DND-41 (cell line): ENCODE data around the gene MARS1.

ENCODE experiments used
- EZH2 ChIP-seq: IDR thresholded peaks from 3 replicates; pipeline ENCODE4 v1.6.1; 2012; ENCODE audit warnings: borderline replicate concordance, low read depth, mild to moderate bottlenecking, moderate library complexity, low read length, inconsistent platforms; ENCODE audit not compliant: severe bottlenecking
- TF ChIP-seq, protein P1 (sequence below): IDR thresholded peaks from 2 replicates; pipeline ENCODE4 v1.5.1; 2012; ENCODE audit warnings: borderline replicate concordance, low read length, moderate library complexity, mild to moderate bottlenecking; ENCODE audit not compliant: poor library complexity, severe bottlenecking; ENCODE audit errors: extremely low read depth

DNA sequence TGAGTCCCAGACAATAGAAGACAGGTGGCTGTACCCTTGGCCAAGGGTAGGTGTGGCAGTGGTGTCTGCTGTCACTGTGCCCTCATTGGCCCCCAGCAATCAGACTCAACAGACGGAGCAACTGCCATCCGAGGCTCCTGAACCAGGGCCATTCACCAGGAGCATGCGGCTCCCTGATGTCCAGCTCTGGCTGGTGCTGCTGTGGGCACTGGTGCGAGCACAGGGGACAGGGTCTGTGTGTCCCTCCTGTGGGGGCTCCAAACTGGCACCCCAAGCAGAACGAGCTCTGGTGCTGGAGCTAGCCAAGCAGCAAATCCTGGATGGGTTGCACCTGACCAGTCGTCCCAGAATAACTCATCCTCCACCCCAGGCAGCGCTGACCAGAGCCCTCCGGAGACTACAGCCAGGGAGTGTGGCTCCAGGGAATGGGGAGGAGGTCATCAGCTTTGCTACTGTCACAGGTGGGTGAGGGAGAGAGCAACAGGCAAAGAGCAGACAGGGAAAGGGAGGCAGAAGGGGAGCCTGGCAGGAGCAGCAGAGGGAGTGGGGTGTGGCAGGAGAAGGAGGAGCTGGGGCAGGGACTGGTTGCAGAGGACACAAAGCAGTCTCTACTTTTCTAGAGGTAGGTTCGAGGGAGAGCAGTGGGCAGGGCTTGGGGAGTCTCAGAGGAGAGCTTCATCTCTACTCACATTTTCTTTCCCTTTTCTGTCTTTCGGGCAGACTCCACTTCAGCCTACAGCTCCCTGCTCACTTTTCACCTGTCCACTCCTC, 32.3 kb upstream of the MARS1 start:
- TF ChIP-seq, protein P1, sequence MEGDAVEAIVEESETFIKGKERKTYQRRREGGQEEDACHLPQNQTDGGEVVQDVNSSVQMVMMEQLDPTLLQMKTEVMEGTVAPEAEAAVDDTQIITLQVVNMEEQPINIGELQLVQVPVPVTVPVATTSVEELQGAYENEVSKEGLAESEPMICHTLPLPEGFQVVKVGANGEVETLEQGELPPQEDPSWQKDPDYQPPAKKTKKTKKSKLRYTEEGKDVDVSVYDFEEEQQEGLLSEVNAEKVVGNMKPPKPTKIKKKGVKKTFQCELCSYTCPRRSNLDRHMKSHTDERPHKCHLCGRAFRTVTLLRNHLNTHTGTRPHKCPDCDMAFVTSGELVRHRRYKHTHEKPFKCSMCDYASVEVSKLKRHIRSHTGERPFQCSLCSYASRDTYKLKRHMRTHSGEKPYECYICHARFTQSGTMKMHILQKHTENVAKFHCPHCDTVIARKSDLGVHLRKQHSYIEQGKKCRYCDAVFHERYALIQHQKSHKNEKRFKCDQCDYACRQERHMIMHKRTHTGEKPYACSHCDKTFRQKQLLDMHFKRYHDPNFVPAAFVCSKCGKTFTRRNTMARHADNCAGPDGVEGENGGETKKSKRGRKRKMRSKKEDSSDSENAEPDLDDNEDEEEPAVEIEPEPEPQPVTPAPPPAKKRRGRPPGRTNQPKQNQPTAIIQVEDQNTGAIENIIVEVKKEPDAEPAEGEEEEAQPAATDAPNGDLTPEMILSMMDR = no peak
- TF ChIP-seq EZH2 = no peak
